SU-DHL-6 (cell line): ENCODE measurements around the gene TMEM52.

Source experiments
- EZH2phosphoT487 ChIP-seq: fragments of 200-600 bp; sonication (generic), shearing (Covaris generic); conservative IDR thresholded peaks from 2 replicates; pipeline ENCODE4 v1.6.1; 2018; ENCODE audit warnings: mild to moderate bottlenecking, antibody characterized with exemption, low read length, moderate library complexity, mixed read lengths
- TF ChIP-seq, protein P1 (sequence below): fragments of 200-600 bp; sonication (generic); IDR thresholded peaks from one replicate; pipeline ENCODE4 v1.5.1; 2017; ENCODE audit warnings: antibody characterized with exemption, mild to moderate bottlenecking, low read length, moderate library complexity; ENCODE audit not compliant: insufficient read depth, poor library complexity, severe bottlenecking

DNA sequence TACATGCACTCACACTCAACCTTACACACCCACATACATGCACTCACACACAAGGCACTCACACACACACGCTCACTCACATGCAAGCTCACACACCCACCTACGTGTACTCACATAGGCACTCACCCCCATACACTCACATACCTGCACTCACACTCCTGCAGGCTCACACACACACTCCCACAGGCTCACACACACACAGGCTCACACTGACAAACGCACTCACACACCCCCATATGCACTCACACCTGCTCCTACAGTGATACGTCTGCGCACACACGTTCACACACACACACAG lies 19.1 kb upstream of the TMEM52 start:
- TF ChIP-seq, protein P1, sequence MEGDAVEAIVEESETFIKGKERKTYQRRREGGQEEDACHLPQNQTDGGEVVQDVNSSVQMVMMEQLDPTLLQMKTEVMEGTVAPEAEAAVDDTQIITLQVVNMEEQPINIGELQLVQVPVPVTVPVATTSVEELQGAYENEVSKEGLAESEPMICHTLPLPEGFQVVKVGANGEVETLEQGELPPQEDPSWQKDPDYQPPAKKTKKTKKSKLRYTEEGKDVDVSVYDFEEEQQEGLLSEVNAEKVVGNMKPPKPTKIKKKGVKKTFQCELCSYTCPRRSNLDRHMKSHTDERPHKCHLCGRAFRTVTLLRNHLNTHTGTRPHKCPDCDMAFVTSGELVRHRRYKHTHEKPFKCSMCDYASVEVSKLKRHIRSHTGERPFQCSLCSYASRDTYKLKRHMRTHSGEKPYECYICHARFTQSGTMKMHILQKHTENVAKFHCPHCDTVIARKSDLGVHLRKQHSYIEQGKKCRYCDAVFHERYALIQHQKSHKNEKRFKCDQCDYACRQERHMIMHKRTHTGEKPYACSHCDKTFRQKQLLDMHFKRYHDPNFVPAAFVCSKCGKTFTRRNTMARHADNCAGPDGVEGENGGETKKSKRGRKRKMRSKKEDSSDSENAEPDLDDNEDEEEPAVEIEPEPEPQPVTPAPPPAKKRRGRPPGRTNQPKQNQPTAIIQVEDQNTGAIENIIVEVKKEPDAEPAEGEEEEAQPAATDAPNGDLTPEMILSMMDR = no peak
- no peak for TF ChIP-seq EZH2phosphoT487
